ENCODE results near the gene USP17L30.
"Not testable (repeated sequence)": the region's sequence is repeated elsewhere in the genome, so short reads cannot be mapped to it uniquely, and the experiment has no call there.

DNA sequence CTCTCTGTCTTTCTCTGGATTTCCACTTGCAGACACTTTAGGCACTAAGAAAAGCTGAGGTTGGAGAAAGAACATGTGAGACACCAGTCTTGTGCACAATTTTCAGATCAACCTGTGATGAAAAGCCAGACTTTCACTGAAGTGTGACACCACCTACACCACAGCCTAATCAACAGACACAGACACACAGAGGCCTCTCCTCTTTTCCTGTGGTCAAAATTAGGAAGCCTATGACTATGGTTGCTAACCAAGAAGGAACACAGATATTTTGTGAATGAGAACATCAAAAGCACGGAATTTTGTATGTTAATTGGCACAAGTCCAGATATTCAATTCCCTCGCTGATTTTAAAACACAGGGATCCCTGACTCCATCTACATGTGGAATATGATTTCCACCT is 26.1 kb downstream of the USP17L30 start:
- TF ChIP-seq, protein P1, sequence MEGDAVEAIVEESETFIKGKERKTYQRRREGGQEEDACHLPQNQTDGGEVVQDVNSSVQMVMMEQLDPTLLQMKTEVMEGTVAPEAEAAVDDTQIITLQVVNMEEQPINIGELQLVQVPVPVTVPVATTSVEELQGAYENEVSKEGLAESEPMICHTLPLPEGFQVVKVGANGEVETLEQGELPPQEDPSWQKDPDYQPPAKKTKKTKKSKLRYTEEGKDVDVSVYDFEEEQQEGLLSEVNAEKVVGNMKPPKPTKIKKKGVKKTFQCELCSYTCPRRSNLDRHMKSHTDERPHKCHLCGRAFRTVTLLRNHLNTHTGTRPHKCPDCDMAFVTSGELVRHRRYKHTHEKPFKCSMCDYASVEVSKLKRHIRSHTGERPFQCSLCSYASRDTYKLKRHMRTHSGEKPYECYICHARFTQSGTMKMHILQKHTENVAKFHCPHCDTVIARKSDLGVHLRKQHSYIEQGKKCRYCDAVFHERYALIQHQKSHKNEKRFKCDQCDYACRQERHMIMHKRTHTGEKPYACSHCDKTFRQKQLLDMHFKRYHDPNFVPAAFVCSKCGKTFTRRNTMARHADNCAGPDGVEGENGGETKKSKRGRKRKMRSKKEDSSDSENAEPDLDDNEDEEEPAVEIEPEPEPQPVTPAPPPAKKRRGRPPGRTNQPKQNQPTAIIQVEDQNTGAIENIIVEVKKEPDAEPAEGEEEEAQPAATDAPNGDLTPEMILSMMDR (optimal IDR thresholded peaks at IDR 0.05 in 1 of 3, IDR thresholded peaks at IDR 0.05 in 1 of 3, conservative IDR thresholded peaks at IDR 0.05 in 1 of 3; ENCODE audit: extremely low read depth in 1 of 3, insufficient read depth in 2 of 3, low read length in 3 of 3) = not testable (repeated sequence)
- TF ChIP-seq EZH2 (IDR thresholded peaks at IDR 0.05; ENCODE audit: low read length) = not testable (repeated sequence)

Data from keratinocyte (primary cell).